Measurements from ENCODE around the gene LAPTM5.
A peak's percentile ranks its signal among the peaks of the same experiment; 100 is the strongest.

LAPTM5 gene

GRCh38 chr1:30755334-30755733 is 2.2 kb downstream of the LAPTM5 start:
- no peak for DNase-seq

- DNase-seq = no peak
Observed at GRCh38 chr1:30754684-30755171, 2.8 kb downstream of the LAPTM5 start.

- DNase-seq = peak in 1 of 5 donors; percentile 34
Observed at GRCh38 chr1:30753660-30754123, 3.9 kb downstream of the LAPTM5 start.

GRCh38 chr1:30753118-30753517 is 4.5 kb downstream of the LAPTM5 start:
- DNase-seq = no peak

- no peak for DNase-seq
Observed at GRCh38 chr1:30752651-30752908, 5.0 kb downstream of the LAPTM5 start.

- no peak for DNase-seq
Observed at GRCh38 chr1:30751830-30752650, 5.5 kb downstream of the LAPTM5 start.

GRCh38 chr1:30750731-30751291 is 6.8 kb downstream of the LAPTM5 start:
- DNase-seq = no peak

GRCh38 chr1:30749691-30750583 is 7.6 kb downstream of the LAPTM5 start:
- peak; percentile 49 to 87 (median 68) for DNase-seq

- peak in 1 of 5 donors; percentile 40 for DNase-seq
Observed at GRCh38 chr1:30748699-30749401, 8.7 kb downstream of the LAPTM5 start.

- DNase-seq = no peak
Observed at GRCh38 chr1:30748098-30748698, 9.4 kb downstream of the LAPTM5 start.

GRCh38 chr1:30747033-30748008 is 10.3 kb downstream of the LAPTM5 start:
- no peak for DNase-seq

- no peak for DNase-seq
Observed at GRCh38 chr1:30746212-30747032, 11.2 kb downstream of the LAPTM5 start.

- DNase-seq = no peak
Observed at GRCh38 chr1:30745834-30746208, 11.8 kb downstream of the LAPTM5 start.

GRCh38 chr1:30745156-30745833 is 12.3 kb downstream of the LAPTM5 start:
- DNase-seq = no peak

- DNase-seq = peak in 3 of 5 donors; percentile 32 to 71 (median 34)
Observed at GRCh38 chr1:30744060-30744756, 13.4 kb downstream of the LAPTM5 start.

GRCh38 chr1:30743584-30744059 is 14.0 kb downstream of the LAPTM5 start:
- DNase-seq = peak; percentile 54 to 91 (median 70)

- no peak for DNase-seq
Observed at GRCh38 chr1:30742963-30743559, 14.5 kb downstream of the LAPTM5 start.

GRCh38 chr1:30742300-30742962 is 15.1 kb downstream of the LAPTM5 start:
- no peak for DNase-seq
